ENCODE measurements around the gene PPM1L. TPM values are rescaled to one million over a fixed set of nuclear protein-coding genes. Genes with fewer than 3 reads are reported as not detected.

PPM1L gene
- total and polyA plus RNA-seq, 2 of the 13 experiments (the other 11 are each of a cell fraction or from before 2014, with no cell fraction given) = 0.22 to 1.4 TPM

DNA sequence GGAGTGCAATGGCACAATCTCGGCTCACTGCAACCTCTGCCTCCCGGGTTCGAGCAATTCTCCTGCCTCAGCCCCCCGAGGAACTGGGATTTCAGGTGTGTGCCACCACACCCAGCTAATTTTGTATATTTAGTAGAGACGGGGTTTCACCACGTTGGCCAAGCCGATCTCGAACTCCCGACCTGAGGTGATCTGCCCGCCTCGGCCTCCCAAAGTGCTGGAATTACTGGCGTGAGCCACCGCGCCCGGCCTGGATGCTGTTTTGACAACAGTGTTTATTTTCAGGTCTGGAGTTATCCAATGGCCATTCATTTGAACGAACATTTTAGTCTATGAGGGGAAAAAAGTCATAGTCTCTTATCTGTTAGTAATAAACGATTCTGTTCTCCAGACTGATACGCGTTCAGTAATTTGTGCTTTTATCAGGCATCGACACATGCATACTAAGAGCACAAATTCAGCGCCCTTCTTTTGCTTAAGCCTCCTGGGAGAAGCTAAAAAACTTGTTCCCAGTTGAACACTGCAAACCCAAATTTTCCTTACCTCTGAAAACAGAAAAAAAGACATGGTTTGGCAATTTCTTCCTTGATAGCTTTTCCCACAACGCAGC is 347.9 kb downstream of the PPM1L start:
- ATAC-seq (no peak), FAIRE-seq (no peak), DNase-seq (ENCODE audit: low spot score) (no peak)
- intact Hi-C loops (cut with micrococcal nuclease; ENCODE audit: unreplicated experiment) (no loop called here), in situ Hi-C loops (cut with HindIII; ENCODE audit: extremely low pct_ligation_motif_present, low pct_unique_long_range_greater_than_20kb) (no loop called here)
- no peaks in the 10 kb centered on the region for H3K27me3 ChIP-seq (ENCODE audit: control insufficient read depth in 1 of 2, insufficient read depth in 2 of 2, low read length in 2 of 2)
- H4K20me1 ChIP-seq (ENCODE audit: insufficient read depth, low read length) = no peaks in the 10 kb centered on the region
- peaks cover 10% of the 10 kb centered on the region for H3K4me1 ChIP-seq (ENCODE audit: insufficient read depth, low read length)
- BruUV-seq (replicated peaks) = no TSS peak
- no peak for TF ChIP-seq ZHX2 (IDR thresholded peaks at IDR 0.05; ENCODE audit: low read depth)
- no peak for TF ChIP-seq ZHX2 (CRISPR knock-in tag; IDR thresholded peaks at IDR 0.05; ENCODE audit: borderline replicate concordance)
- no peak for TF ChIP-seq ZNF616 (CRISPR knock-in tag; IDR thresholded peaks at IDR 0.05; ENCODE audit: low read depth)
- no peak for TF ChIP-seq HNRNPK (IDR thresholded peaks at IDR 0.05; ENCODE audit: low read depth, low read length, poor library complexity, severe bottlenecking)
- TF ChIP-seq AHDC1 (CRISPR knock-in tag; IDR thresholded peaks at IDR 0.05; ENCODE audit: borderline replicate concordance) = no peak
- no peak for TF ChIP-seq ZNF660 (CRISPR knock-in tag; IDR thresholded peaks at IDR 0.05; ENCODE audit: borderline replicate concordance, low read depth)
- TF ChIP-seq E2F5 (CRISPR knock-in tag; conservative IDR thresholded peaks at IDR 0.05) = no peak
- ChIA-PET CTCF (ENCODE audit: low intra/inter-chr PET ratio, low total read pairs) (no interaction called here), POLR2A (no interaction called here)
- no peaks in the 10 kb centered on the region for H3K36me3 ChIP-seq (replicated peaks in 1 of 2; ENCODE audit: control insufficient read depth in 1 of 2, insufficient read depth in 2 of 2, low read length in 2 of 2)
- no peaks in the 10 kb centered on the region for H3K9me3 ChIP-seq (ENCODE audit: low read length)
- H3K79me2 ChIP-seq (ENCODE audit: insufficient read depth, low read length) = no peaks in the 10 kb centered on the region
- no peak overlapping the region for H3K9ac ChIP-seq (ENCODE audit: insufficient read depth, low read depth, low read length)
- no peak overlapping the region for H3K27ac ChIP-seq (ENCODE audit: extremely low read length, insufficient read depth, low read length)
- 72% methylated on average over 19 of the region's 22 CpGs for WGBS (ENCODE audit: low lambda C conversion rate)
- H2AFZ ChIP-seq (ENCODE audit: low read length) = no peak overlapping the region
- no peak overlapping the region for H3K4me2 ChIP-seq (ENCODE audit: low read depth, low read length)
- H3K4me3 ChIP-seq (replicated peaks in 1 of 3; ENCODE audit: insufficient read depth in 1 of 3, low read depth in 2 of 3, low read length in 3 of 3) = no peak overlapping the region

Data from HepG2 (cell line).